Measurements from ENCODE around the gene TUSC1.

The TUSC1 gene

DNA sequence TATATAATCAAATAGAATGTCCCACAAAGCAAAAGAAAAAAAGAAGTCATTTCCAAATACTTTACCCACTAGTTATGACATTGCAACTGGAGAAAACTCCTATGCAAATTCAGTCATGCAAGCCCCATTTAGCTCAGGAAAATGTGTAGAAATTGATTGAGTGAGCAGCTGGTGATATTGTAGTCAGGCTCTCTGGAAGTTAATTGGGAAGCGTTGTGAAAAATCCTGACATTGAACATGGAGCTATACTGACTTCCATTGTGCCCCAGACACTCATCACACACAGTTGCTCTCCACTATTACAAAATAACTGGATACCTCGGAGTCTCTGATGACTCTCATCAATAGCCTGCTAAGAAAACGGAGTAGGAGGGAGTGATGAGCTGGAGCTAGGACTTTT, 49.0 kb downstream of the TUSC1 start:
- Histone ChIP-seq H3K27ac (ENCODE audit: insufficient read depth, low read length, poor library complexity, severe bottlenecking) (no peak overlapping the region), H3K4me3 (ENCODE audit: insufficient read depth, low read depth, low read length, poor library complexity, severe bottlenecking) (no peak overlapping the region), H3K9me3 (ENCODE audit: control insufficient read depth, low read length) (no peaks in the 10 kb centered on the region), H3K27me3 (replicated peaks; ENCODE audit: control insufficient read depth, insufficient read depth, low read length, poor library complexity, severe bottlenecking) (no peaks in the 10 kb centered on the region), H3K4me1 (ENCODE audit: control insufficient read depth, insufficient read depth, low read length, poor library complexity, severe bottlenecking) (no peaks in the 10 kb centered on the region), H3K36me3 (ENCODE audit: control insufficient read depth, insufficient read depth, low read length) (no peaks in the 10 kb centered on the region)
- DNase-seq: no peak

Measured in effector memory CD4-positive, alpha-beta T cell (primary cell).